Left lobe of liver (tissue), 2 donors: ENCODE results near the gene PRDM16. TPM values are rescaled to one million over a fixed set of nuclear protein-coding genes. Genes with fewer than 3 reads are reported as not detected.

Experiments used
- ATAC-seq: fragments of 200-7000 bp; cut with Tn5 transposase; one replicate; pipeline ENCODE4 v1.9.1; 2020; ENCODE audit warnings: mild to moderate bottlenecking, moderate library complexity
- DNase-seq: peaks from one replicate; pipeline ENCODE4 v3.0.0-alpha.2; 2020; ENCODE audit warnings: low spot score
- total RNA-seq: library from RNA; stranded (reverse); gene quantifications from one replicate; pipeline ENCODE4 v1.2.1, GENCODE V29; 2021
- donor health status: DM: no; HTN: no; CAD: no; lungs with moderate emphysema.
- donor health status: DM: no; HTN: yes; CAD: no.

PRDM16 gene
- total RNA-seq, 1 donor from 2014 or later = 0.43 TPM

GRCh38 chr1:3452866-3453175 is 383.8 kb downstream of the PRDM16 start:
- DNase-seq (no peak), ATAC-seq (no peak)

GRCh38 chr1:3453203-3453761 is 384.3 kb downstream of the PRDM16 start:
- peak; percentile 84 for ATAC-seq
- peak; percentile 79 for DNase-seq

GRCh38 chr1:3453891-3454810 is 385.1 kb downstream of the PRDM16 start, which contains the start of gene ARHGEF16:
Gene ARHGEF16, plus strand, starts transcription at chr1:3454665. Its CDS starts 8,420 bp downstream, at chr1:3463085.
- peak; percentile 86 for ATAC-seq
- DNase-seq = peak; percentile 89

GRCh38 chr1:3454811-3455618 is 386.0 kb downstream of the PRDM16 start:
- DNase-seq (peak; percentile 58), ATAC-seq (peak; percentile 26)

GRCh38 chr1:3455670-3456448 is 386.9 kb downstream of the PRDM16 start:
- DNase-seq (no peak), ATAC-seq (no peak)

- DNase-seq (no peak), ATAC-seq (no peak)
Observed at GRCh38 chr1:3456449-3456963, 387.5 kb downstream of the PRDM16 start.

- DNase-seq (no peak), ATAC-seq (no peak)
Observed at GRCh38 chr1:3456964-3457909, 388.2 kb downstream of the PRDM16 start.

GRCh38 chr1:3457910-3458883 is 389.2 kb downstream of the PRDM16 start:
- DNase-seq (no peak), ATAC-seq (no peak)

GRCh38 chr1:3459051-3459908 is 390.3 kb downstream of the PRDM16 start:
- no peak for DNase-seq
- no peak for ATAC-seq

GRCh38 chr1:3459940-3460671 is 391.1 kb downstream of the PRDM16 start:
- peak; percentile 84 for DNase-seq
- ATAC-seq = peak; percentile 95

- DNase-seq (no peak), ATAC-seq (peak; percentile 4)
Observed at GRCh38 chr1:3460672-3461131, 391.7 kb downstream of the PRDM16 start.

- ATAC-seq (no peak), DNase-seq (no peak)
Observed at GRCh38 chr1:3461238-3461933, 392.4 kb downstream of the PRDM16 start.

GRCh38 chr1:3461934-3462275 is 392.9 kb downstream of the PRDM16 start:
- ATAC-seq = no peak

GRCh38 chr1:3462356-3463012 is 393.5 kb downstream of the PRDM16 start:
- DNase-seq = no peak
- no peak for ATAC-seq

More at GRCh38 chr1:3461934-3462275, 392.9 kb downstream of the PRDM16 start:
- no peak for DNase-seq

- DNase-seq = no peak
- no peak for ATAC-seq
Observed at GRCh38 chr1:3463013-3463385, 394.0 kb downstream of the PRDM16 start.
